OCI-LY1 (cell line): Measurements from ENCODE around the gene ACYP2.

ENCODE experiments used
- CTCF ChIP-seq: fragments of 200-600 bp; sonication (generic), shearing (Covaris generic); IDR thresholded peaks from 2 replicates; pipeline ENCODE4 v1.5.1; 2017; ENCODE audit warnings: mild to moderate bottlenecking, antibody characterized with exemption, low read length, moderate library complexity, mixed read lengths
- EZH2 ChIP-seq: fragments of 200-600 bp; sonication (generic), shearing (Covaris generic); IDR thresholded peaks from 2 replicates; pipeline ENCODE4 v1.8.0; 2017; ENCODE audit warnings: borderline replicate concordance, mixed run types, mild to moderate bottlenecking, antibody characterized with exemption, low read length, moderate library complexity, mixed read lengths

GRCh38 chr2:54279385-54279784, 164.0 kb downstream of the ACYP2 start:
- TF ChIP-seq CTCF, result no peak
- no peak for TF ChIP-seq EZH2
